Cardiac muscle cell (in vitro differentiated cells and primary cell): Measurements from ENCODE around the gene UBE3B. TPM values are rescaled to one million over a fixed set of nuclear protein-coding genes. Genes with fewer than 3 reads are reported as not detected.
A peak's percentile ranks its signal among the peaks of the same experiment; 100 is the strongest.

Source experiments
- DNase-seq, 2 donors: peaks; one replicate each; pipeline versions ENCODE4 v3.0.0 to v3.0.0-alpha.2; 2010 to 2017; ENCODE audit warnings: low read depth in 1 of 2, low spot score in 1 of 2
- H3K27ac ChIP-seq: fragments of 200-600 bp; sonication (generic); 2 replicates; pipeline ENCODE4 v1.5.1; 2016
- H3K27me3 ChIP-seq: fragments of 200-600 bp; sonication (generic); 2 replicates; pipeline ENCODE4 v1.6.0; 2016; ENCODE audit warnings: control low read depth
- H3K36me3 ChIP-seq: fragments of 200-600 bp; sonication (generic); 2 replicates; pipeline ENCODE4 v1.5.1; 2016; ENCODE audit warnings: control low read depth
- H3K4me1 ChIP-seq: fragments of 200-600 bp; sonication (generic); 2 replicates; pipeline ENCODE4 v1.8.1; 2017; ENCODE audit warnings: low read depth, mild to moderate bottlenecking, mixed run types
- H3K4me3 ChIP-seq: fragments of 200-600 bp; sonication (generic); 2 replicates; pipeline ENCODE4 v1.5.1; 2016; ENCODE audit warnings: mild to moderate bottlenecking
- H3K9me3 ChIP-seq: fragments of 200-600 bp; sonication (generic); 2 replicates; pipeline ENCODE4 v1.5.1; 2017; ENCODE audit warnings: low read depth, mild to moderate bottlenecking, control low read depth
- CTCF ChIP-seq: IDR thresholded peaks from 2 replicates; pipeline ENCODE4 v1.5.1; 2012; ENCODE audit warnings: low read depth, mild to moderate bottlenecking, low read length
- polyA plus RNA-seq: library from polyadenylated mRNA; unstranded; fragments of >200 nt; fragmentation: Nextera tagmentation; extraction: Ambion mirVana; gene quantifications from 2 replicates; pipeline ENCODE4 v1.2.1, GENCODE V29; 2016
- total RNA-seq: library from RNA; depleted of rRNA; stranded (reverse); fragments of >200 nt; gene quantifications from 2 replicates; pipeline ENCODE4 v1.2.3, GENCODE V29; 2016

Gene UBE3B
- total and polyA plus RNA-seq, 2 experiments from 2014 or later: 36.7 to 73.5 TPM

GRCh38 chr12:109462868-109463692 lies 14.4 kb upstream of the UBE3B start:
- no peaks in the 10 kb centered on the region for H3K9me3 ChIP-seq
- peak overlapping the region; percentile 2 for H3K4me3 ChIP-seq
- no peaks in the 10 kb centered on the region for H3K27me3 ChIP-seq
- peaks cover 97% of the 10 kb centered on the region for H3K4me1 ChIP-seq
- peak; percentile 87 to 99 for DNase-seq
- H3K36me3 ChIP-seq: peaks cover 8% of the 10 kb centered on the region
- H3K27ac ChIP-seq: peak overlapping the region; percentile 100
- no peak for TF ChIP-seq CTCF

- Histone ChIP-seq H3K9me3 (no peaks in the 10 kb centered on the region), H3K4me3 (no peak overlapping the region), H3K36me3 (peaks cover 8% of the 10 kb centered on the region), H3K27me3 (no peaks in the 10 kb centered on the region), H3K4me1 (peaks cover 95% of the 10 kb centered on the region), H3K27ac (peak overlapping the region; percentile 100)
- no peak for TF ChIP-seq CTCF
- peak in 1 of 2 donors; percentile 63 for DNase-seq
Measured at GRCh38 chr12:109463756-109464155, 13.7 kb upstream of the UBE3B start.

GRCh38 chr12:109464642-109465351 lies 12.6 kb upstream of the UBE3B start:
- Histone ChIP-seq H3K4me3 (no peak overlapping the region), H3K27ac (peak overlapping the region; percentile 100), H3K9me3 (no peaks in the 10 kb centered on the region), H3K36me3 (peaks cover 14% of the 10 kb centered on the region), H3K27me3 (no peaks in the 10 kb centered on the region), H3K4me1 (peaks cover 84% of the 10 kb centered on the region)
- peak in 1 of 2 donors; percentile 65 for DNase-seq
- no peak for TF ChIP-seq CTCF

GRCh38 chr12:109466305-109466704 lies 11.1 kb upstream of the UBE3B start:
- H3K9me3 ChIP-seq: no peaks in the 10 kb centered on the region
- H3K4me1 ChIP-seq: peaks cover 69% of the 10 kb centered on the region
- no peak for TF ChIP-seq CTCF
- H3K4me3 ChIP-seq: no peak overlapping the region
- peak in 1 of 2 donors; percentile 79 for DNase-seq
- H3K36me3 ChIP-seq: peaks cover 10% of the 10 kb centered on the region
- H3K27ac ChIP-seq: peak overlapping the region; percentile 100
- no peaks in the 10 kb centered on the region for H3K27me3 ChIP-seq

GRCh38 chr12:109466821-109467220 lies 10.6 kb upstream of the UBE3B start:
- no peak for TF ChIP-seq CTCF
- DNase-seq: no peak
- Histone ChIP-seq H3K36me3 (peaks cover 10% of the 10 kb centered on the region), H3K4me1 (peaks cover 64% of the 10 kb centered on the region), H3K4me3 (no peak overlapping the region), H3K9me3 (no peaks in the 10 kb centered on the region), H3K27ac (peak overlapping the region; percentile 100), H3K27me3 (no peaks in the 10 kb centered on the region)
